NCI-H82 treated with DMSO at 0.1 percent for 48 hours (cell line): ENCODE measurements around the gene CPO.
"Not testable (repeated sequence)": the region's sequence is repeated elsewhere in the genome, so short reads cannot be mapped to it uniquely, and the experiment has no call there.

Experiments used
- DNase-seq: peaks from one replicate; lab custom pipeline; 2025; ENCODE audit not compliant: unreplicated experiment; lab: John Stamatoyannopoulos, UW

Gene CPO, protein sequence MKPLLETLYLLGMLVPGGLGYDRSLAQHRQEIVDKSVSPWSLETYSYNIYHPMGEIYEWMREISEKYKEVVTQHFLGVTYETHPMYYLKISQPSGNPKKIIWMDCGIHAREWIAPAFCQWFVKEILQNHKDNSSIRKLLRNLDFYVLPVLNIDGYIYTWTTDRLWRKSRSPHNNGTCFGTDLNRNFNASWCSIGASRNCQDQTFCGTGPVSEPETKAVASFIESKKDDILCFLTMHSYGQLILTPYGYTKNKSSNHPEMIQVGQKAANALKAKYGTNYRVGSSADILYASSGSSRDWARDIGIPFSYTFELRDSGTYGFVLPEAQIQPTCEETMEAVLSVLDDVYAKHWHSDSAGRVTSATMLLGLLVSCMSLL

DNA sequence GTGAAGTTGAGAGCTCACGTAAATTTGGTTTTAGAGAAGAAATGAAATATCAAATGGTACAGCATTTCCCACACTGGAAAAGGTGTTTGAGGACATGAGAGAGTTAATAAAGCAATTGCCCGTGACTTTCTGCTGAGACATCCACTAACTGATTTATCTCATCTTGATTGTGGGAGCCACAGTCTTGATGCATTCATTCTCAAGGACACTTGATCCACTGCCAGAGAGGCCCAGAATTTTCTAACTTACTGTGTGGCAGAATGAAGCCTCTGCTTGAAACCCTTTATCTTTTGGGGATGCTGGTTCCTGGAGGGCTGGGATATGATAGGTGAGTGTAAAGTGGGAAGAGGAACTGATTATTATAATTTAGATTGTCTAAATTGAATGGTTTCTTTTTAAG is at the start of gene CPO:
TSS of gene CPO (plus strand) at position 179 of the 400 bp plus-strand sequence. CDS start at position 261, 82 bp downstream.
- DNase-seq: no peak

DNA sequence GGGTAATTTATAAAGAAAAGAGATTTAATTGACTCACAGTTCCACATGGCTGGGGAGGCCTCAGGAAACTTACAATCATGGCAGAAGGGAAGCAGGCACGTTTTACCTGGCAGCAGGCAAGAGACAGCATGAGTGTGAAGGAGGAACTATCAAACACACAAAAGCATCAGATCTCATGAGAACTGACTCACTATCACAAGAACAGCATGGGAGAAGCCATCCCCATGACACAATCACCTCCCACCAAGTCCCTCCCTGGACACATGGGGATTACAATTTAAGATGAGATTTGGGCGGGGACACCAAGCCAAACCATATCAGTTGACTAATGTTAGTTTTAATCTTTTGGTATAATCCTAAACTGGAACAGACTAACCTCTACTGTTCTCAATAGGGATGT is 49.1 kb upstream of the CPO start:
- peak; percentile 64 for DNase-seq

DNA sequence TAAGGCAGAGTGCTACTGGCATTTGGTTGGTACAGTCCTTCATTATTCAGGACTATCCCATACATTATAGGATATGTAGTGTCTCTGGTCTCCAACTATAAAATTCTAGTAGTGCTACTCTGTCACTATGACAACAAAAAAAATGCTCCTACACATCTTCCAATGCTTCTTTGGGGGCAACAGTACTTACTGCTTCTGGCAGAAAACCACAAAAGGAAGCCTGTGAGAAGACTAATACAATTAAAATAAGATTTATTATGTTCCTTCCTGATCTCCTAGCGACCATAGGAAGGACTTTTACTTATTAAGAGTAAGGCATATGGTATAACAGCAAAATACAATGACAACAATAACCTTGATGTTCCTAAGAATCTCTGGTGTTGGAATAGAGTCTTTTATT is 48.4 kb upstream of the CPO start:
- DNase-seq: peak; percentile 94

DNA sequence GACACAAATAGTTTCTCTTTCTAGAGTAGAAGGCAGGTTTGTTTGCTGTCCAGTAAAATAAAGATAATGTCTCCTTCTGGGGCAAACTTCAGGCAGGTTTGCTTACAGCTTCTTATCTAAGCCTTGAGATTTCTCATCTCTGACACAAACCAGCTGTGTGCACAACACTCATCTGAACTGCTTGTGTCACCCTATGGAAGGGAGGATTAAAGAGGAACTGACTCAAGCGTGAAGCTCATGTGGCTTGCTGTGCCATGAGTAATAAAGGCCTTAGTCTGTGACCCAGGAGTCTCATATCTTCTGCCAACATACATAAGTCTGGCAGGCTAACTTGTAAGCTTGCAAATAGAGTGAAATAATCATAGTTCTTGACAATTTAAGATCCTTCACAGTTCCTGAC is 24.2 kb upstream of the CPO start:
- DNase-seq: no peak

DNA sequence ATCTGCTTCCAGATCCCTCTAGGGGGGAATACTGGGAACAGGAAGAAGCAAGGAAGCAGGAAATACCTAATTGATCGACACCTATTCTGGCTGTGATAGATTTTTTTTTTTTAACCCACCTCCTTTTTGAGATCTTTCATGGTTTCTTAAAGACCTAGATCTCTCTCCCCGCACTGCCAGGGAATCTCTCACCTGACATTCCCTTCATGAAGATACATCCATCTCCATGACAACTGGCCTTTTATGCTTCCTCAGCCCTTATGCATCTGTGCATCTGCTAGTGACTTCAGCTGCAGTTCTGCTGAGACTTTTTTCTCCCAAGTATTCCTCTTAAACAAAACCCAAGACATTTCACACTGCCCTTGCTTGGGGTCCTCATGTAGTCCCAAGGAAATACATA is 21.1 kb upstream of the CPO start:
- no peak for DNase-seq

DNA sequence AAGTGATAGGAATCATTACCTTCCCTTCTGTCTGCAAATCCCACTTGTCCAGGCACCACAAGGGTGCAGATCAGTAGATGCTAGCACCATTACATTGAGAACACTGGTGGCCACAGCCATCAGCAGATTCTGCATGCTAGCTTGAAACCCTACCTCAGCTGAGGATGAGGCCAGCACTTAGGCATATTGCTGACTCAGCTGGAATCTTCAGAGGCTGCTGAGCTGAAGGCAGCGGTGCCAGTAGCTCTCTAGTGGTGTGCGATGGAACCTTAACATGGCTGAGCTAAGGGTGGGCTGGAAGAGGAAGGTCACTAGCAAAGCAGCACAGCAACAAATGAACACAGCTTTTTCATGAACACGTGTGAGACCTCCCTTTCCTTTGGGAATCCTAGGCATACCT is 19.0 kb upstream of the CPO start:
- DNase-seq: no peak

DNA sequence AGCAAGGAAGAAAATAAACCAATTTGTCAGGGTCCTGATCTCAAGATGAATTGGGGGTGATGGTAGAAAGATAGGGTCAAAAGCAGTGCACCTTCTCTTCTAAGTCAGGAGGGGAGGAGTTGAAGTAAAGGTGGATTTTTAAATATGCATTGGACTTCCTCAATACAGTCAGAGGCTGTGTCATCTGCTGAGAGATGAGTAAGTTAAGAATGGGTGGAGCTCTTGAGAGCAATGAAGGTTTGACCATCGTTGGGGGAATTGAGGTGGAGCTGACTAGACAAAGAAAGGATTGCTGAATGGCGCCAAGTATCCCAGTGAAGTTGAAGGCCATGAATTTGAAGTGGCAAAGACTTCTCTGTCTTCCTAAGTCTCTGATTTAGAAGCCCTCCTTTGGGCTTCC is 18.4 kb upstream of the CPO start:
- no peak for DNase-seq

DNA sequence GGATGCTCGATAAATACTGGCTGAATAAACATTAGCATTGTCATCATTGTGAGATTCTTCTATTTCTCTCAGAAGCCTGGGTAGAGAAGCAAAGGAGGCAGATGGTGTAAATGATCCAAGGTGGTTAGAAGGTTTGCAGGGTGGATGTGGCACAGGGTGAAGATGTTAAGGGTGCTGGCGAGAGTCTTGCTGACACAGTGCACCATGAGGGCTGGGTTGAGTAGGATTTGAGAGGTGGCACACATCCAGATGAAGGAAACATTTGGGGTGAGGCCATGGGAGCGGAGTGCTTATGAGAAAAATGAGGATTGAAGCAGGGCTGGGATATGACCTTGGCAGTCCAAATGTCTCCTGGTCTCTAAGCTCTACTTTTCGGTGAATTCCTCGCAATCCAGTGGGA is 17.8 kb upstream of the CPO start:
- DNase-seq: no peak

DNA sequence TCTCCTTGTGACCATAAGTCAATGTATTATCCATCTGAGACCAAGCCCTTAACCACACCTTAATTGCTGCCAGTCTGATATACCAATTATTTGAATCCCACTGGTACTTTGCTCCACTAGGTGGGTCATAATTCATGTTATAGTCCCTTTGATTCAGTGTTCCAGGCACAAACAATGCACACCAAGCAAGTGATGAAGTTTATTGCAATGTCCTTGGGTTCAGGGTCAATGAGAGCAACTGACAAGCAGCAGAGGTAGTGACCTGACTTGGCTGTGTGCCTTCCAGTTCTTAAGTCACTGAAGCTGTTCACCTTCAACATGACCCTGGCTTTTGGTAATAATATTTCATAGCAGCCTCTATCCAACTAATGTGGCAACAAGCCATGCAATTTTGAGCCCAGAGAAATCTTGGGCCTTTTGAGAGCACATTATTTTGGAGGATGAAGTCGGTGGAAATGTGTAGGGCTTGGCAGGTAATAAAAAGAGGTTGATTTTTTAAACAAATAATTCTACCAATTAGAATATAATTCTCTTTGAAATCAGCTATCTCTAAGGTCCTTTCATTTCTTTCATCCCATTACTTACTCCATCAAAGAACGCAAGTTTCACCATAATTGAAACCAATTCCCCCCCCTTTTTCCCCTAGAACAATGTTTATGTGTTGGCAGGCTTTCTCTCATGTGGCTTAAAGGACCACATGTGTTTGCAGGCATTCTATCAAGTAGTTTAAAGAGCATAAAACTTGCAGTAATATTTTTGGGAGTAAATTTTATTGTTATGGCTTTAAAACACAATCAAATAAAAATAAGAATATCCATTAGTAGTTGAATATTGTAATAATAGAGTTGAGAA is 3.1 kb upstream of the CPO start:
- DNase-seq: no peak

DNA sequence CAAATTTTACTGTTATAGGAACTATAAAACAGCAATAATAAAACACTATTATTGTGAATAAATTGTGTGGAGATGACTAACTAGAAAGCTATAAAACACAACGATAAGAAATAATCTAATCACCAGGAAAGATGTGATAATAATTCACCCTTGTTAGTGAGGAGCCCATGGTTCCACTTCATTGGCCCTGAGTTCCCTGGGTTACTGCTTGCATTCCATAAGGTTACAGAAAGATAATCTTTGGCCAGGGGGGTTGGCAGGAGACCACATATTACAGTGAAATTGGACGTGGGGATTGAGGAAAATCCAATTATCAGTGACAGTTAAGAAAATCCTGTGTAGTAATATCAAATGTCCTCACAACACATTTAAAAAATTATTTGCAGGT is 2.5 kb upstream of the CPO start:
- DNase-seq: peak; percentile 75

DNA sequence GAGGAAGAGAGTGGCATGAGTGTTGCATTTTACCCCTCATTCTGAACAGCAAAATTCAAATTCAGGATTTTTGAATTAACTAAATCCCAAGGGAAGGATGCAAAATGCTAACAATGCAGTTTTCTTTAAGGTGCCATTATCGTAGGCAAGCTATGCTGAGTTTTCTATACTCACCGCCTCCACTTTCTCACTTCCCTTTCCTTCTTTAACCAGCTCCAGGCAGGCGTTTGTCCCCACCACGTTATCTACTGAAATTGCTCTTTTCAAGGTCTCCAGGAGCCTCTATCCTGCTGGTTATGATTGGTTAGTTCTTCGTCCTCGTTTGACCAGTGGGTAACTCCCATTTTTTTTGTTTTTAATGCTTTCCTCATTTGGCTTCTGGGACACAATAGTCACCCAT is 1.8 kb upstream of the CPO start:
- DNase-seq: no peak

DNA sequence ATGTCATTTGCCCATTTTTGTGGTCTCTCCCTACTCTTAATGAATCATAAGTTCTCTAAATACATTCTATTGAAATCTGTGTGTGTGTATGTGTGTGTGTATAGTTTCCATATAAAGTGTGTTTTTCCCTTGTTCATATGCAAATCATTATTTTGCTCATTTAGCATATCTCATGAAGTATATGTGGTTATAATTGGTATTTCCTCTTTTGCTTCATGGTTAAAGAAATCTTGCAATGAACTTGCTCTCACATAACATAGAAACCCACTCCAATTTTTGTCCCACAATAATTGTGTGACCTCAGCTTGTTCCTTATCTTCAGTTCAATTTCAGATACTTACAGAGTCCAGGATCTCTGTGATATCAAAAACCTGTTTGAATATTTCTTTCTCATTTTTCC is 1.2 kb downstream of the CPO start:
- DNase-seq: no peak

DNA sequence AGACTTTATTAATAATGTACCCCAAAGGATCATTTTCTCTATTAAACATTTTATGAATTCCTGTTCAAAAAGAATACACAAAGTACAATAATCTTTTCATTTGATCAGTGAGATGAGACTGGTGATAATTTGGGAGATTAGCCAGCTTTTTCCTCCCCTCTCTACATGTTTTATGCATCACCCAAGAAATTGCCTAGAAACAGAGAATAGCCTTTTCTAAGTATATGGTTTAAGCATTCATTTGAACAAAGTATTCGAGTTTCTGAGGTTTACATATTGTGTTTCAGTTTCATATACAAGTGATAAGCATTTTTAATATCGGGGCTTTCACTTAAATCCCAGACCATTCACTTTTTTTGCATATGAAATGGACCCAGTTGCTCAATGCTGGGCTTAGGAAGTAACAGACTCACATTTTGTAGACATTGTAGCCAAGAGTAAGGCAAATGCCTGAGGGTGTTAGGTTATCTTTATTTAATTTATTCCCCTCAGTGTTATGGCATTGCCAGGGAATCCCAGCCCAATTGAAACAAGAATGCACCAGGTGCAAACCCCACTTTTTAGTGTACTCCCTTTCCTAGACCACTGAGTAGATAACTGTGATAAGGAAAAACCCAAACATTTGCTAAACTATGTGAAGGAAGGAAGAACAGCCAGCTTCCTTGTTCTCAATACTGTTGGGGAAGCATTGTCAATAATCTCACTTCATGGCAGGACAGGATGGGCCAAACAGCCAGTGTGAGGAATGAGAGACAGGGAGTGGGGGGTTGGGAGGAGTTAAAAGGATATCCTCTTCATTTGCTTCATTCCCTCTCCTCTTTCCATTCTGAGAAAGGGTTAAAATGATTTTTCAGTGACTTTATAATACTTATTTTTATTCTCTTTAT is 3.5 kb downstream of the CPO start:
- DNase-seq: no peak

DNA sequence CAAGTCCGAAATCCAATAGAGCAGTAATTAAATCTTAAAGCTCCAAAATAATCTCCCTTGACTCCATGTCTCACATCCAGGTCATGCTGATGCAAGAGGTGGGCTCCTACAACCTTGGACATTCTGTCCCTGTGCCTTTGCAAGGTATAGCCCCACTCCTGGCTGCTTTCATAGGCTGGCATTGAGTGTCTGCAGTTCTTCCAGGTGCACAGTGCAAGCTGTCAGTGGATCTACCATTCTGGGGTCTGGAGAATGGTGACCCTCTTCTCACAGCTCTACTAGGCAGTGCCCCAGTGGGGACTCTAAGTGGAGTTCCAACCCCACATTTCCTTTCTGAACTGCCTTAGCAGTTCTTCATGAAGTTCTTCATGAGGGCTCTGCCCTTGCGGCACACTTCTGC is 14.1 kb downstream of the CPO start:
- DNase-seq: not testable (repeated sequence)

DNA sequence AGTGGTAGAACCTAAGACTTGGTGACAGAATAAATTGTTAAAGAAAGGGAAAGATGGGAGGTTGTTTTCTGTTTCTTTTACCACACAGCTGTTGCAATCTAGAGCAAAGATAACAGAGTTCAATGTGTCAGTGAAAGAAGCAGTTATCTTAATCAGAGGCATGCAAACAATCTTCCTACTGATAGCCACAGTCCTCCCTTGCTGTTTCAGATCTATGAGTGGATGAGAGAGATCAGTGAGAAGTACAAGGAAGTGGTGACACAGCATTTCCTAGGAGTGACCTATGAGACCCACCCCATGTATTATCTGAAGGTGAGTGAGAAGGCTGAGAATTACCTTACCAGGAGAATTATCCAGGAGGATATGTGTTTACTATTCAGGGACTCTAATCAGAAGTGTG is 15.9 kb downstream of the CPO start:
- no peak for DNase-seq

DNA sequence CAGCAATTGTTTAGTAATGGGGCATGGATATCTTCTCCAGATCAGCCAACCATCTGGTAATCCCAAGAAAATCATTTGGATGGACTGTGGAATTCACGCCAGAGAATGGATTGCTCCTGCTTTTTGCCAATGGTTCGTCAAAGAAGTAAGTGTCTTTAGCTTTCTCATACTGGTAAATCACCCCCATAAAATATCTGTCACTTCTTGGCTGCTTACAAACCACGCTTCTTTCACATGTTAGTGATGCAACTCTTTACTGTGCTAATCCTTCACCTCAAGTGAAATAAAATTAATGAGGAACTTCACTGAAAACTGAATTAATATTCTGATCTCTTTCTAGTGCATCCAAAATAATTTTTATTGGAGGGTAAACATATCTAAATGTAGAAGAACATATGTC is 18.9 kb downstream of the CPO start:
- no peak for DNase-seq

DNA sequence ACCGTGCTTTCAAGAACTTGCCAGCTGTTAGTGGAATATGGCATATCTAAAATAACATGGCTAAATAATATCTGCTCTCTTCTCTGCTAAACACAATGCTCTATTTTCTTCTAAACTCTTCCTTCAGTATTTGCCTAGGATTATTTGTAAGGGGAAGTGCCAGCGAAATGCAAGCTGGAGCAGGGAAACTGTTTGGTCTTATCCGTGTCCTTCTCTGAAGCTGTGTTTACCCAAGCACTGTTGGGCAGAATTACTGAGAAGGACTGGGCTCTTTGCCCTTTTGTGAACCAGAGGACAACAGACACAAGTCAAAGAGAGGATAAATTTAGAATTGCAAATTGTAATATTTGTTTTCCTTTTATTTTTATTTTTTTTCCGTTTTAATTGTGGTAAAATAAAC is 23.6 kb downstream of the CPO start:
- DNase-seq: no peak

DNA sequence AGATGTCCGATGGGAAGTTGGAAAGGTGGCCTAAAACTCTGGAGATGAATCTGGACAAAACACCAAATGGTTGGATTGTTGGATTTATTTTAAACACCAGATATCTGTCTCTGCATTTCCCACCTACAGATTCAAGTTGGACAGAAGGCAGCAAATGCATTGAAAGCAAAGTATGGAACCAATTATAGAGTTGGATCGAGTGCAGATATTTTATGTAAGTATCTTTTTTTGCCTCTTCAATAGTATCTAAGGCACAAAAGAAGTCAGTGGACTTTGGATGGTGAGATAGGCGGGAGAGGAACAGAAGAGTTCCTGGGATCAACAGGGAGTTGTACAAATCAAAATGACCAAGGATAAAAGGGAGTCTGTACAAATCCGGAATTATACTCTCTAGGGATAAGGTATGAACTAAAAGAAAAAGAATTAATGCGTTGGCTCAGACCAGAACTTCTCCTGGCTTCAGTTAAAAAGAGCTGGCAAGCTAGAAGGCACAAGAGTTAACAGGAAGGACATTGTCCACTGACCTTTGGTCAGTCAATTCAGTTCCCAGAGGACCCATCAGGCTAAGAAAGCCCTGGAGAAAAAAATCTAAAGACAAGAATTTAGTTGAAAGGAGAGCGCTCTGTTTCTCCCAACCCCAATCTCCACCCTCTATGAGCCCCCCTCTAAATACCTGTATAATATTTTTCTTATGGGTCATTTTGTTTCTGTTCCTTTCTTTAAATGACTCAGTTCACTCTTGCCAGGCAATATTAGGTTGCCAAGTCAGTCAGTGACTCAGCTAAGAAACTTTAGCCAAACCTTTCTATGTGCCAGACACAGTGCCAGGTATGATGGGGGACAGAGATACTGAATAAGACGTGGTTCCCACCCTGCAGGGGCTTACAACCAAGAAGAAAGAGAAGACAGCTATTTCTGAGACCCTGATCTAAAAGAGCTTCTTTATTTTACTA is 29.1 kb downstream of the CPO start:
- DNase-seq: no peak

DNA sequence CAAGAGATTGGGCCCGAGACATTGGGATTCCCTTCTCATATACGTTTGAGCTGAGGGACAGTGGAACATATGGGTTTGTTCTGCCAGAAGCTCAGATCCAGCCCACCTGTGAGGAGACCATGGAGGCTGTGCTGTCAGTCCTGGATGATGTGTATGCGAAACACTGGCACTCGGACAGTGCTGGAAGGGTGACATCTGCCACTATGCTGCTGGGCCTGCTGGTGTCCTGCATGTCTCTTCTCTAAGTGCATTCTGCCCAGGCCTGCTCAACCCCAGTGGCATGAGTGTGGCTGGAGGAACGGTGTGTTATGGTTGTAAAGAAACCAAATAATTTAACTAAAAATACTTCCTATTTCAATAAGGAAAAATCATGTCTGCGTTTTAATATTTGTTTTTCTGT is 29.9 kb downstream of the CPO start:
- DNase-seq: no peak

DNA sequence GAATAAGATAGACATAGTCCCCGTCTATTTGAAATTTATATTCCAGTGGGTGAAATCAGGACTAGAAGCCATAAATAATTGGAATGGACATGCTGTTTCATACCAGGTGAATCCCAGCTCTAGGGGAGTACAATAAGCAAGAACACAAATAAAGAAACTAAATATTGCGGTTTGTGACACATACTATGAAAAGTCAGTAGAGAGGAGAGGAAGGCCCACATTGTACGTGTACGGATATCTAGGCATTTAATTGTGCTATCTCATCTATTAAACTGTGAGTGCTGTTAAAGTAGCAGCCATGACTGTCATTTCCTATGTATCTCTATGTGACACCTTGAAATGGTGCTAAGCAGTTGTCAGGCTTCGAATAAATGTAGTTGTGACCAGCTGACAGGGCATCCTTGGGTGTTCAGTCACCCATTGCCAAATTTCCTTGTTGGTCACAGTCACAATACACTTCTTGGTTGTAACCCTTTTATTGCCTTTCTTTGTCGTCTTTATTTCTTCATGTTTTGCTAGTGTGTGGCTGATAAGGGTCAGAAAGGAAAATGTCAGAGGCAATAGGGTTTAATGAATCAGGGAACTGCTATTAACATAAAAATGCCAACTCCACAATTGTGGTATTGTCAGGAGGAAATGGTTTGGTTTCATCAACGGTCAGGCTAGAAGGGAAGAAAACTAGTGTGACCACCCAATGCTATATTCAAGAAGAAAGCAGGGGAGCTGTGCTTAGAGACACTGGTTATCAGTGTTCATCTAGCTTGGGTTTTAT is 31.5 kb downstream of the CPO start:
- no peak for DNase-seq
